ENCODE measurements around the gene PPIF.
A peak's percentile ranks its signal among the peaks of the same experiment; 100 is the strongest.

Gene PPIF

DNA sequence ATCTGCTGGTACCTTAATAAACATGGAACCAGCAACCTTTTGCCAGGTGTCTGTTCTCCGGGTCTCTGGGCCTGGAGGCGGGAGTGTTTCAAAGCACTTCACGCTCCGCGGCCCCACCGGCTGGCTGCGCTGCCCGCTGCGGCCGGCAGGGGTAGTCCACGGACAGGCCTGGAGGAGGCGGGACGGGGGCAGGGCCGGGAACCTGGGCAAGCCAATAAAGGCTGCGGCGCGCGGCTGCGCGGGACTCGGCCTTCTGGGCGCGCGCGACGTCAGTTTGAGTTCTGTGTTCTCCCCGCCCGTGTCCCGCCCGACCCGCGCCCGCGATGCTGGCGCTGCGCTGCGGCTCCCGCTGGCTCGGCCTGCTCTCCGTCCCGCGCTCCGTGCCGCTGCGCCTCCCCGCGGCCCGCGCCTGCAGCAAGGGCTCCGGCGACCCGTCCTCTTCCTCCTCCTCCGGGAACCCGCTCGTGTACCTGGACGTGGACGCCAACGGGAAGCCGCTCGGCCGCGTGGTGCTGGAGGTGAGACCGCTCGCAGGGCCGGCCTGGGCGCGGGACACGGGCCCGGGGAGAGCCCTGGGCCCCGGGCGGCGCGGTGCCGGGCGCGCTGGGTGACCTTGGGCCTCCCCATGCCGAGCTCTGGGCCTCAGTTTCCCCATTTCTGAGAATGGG lies at the start of gene PPIF:
TSS of gene PPIF (plus strand) at position 244 of the 668 bp plus-strand sequence. CDS start at position 324, 80 bp downstream.
- DNase-seq (ENCODE audit: low read depth in 2 of 2), result peak; percentile 86 to 87

DNA sequence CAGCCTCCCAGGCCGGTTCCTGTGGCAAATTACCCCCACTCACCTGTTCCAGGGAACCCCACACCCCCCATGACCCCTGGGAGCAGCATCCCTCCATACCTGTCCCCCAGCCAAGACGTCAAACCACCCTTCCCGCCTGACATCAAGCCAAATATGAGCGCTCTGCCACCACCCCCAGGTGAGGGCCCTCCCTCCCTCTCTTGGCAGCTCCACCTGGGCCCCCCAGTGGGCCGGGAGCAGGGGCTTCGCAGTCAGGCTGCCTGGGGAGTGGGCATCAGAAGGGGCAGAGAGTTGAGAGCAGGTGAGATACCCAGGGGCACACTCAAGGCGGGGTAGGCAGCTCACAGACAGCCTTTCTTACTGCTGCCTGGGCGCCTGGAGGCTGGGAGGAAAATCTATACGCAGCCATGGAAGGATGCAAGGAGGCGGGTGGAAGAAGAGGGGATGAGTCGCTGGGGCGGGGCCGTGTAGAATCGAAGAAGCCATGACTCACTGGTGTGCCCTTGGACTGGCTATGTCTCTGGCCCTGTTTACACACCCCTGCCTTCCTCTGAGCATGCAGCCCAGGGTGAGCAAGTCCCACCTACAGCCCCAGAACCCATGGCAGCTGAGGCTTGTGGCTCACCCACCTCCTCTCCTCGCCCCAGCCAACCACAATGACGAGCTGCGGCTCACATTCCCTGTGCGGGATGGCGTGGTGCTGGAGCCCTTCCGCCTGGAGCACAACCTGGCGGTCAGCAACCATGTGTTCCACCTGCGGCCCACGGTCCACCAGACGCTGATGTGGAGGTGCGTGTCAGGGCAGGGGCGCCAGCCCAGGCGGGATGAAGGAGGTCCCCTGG lies 48.6 kb upstream of the PPIF start:
- DNase-seq (ENCODE audit: low read depth in 2 of 2), result no peak

DNA sequence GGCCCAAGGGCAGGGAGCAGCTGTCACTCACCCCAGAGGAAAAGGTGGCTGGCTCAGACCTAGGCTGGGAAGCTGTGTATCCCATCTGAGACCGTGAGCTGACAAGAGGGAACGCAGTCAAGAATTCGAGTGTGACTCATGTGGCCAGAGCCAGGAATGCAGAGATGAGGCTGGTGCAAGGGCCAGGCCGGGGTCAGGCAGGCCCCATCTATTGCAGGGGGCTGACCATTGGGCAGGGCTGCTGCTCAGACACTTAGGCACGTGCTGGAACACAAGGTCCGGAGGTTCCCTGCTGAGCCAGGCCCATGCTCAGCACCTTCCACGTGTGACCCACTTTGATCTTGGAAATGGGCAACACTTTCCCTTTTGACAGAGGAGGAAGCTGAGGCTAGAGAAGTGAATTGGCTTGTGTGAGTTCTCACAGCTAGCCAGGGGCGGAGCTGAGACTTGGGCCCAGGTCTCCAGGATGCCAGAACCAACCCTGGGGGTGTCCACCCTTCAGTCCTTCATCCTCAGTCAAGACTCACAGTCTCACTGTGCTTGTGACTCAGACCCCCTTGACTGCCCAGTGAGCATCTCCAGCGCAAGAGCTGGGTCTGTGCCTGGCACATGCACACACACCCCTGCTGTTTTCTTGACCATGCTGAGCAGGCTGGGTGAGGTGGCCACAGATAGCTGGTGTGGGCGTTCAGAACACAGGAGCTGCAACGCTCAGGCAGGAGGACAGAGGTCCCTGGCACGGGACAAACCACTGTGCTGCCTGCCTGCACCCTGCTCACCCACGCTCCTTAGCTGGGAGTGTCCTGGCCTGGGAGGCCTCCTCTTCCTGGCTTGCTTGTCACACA lies 47.6 kb upstream of the PPIF start:
- no peak for DNase-seq (ENCODE audit: low read depth in 2 of 2)

DNA sequence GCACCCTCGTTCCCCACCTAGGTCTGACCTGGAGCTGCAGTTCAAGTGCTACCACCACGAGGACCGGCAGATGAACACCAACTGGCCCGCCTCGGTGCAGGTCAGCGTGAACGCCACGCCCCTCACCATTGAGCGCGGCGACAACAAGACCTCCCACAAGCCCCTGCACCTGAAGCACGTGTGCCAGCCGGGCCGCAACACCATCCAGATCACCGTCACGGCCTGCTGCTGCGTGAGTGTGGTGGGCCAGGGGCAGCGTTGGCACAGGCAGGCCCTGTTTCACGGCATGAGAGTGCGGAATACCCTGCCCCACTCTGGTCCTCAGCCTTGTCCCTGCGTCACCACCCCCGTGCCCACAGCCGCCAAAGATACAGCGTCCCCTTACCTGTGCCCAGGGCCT lies 46.6 kb upstream of the PPIF start:
- DNase-seq (ENCODE audit: low read depth in 2 of 2), result no peak

DNA sequence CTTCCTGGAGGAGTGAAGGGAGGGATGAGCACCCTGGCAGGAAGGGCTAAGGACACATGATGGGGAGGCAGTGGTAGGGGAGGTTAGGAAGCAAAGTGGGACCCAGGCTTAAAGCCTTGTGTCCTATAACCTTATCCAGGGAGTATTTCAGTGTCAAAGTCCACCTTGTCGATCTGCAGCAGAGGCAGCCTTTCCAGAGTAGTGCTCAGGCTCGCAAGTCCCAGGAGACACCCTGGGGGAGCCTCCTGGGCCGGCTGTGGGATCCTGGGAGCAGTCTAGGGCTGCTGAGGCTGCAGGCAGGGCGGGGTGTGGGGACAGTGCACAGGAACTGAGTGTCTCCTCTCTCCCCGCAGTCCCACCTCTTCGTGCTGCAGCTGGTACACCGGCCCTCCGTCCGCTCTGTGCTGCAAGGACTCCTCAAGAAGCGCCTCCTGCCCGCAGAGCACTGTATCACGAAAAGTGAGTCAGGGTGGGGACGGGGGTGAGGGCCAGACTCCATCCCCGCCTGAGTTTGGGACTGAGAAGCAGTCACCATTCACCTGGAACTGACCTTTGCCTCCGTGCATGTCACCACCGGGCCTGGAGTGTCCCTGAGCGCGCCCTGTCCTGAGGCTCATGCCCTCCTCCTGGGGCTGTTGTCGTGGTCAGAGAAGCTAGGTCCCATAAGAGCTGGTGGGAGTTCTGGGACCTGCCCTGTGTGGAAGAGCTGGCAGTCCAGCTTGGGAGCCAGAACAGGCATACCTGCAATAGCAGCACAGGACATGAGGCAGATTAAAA lies 45.3 kb upstream of the PPIF start:
- DNase-seq (ENCODE audit: low read depth in 2 of 2), result no peak

DNA sequence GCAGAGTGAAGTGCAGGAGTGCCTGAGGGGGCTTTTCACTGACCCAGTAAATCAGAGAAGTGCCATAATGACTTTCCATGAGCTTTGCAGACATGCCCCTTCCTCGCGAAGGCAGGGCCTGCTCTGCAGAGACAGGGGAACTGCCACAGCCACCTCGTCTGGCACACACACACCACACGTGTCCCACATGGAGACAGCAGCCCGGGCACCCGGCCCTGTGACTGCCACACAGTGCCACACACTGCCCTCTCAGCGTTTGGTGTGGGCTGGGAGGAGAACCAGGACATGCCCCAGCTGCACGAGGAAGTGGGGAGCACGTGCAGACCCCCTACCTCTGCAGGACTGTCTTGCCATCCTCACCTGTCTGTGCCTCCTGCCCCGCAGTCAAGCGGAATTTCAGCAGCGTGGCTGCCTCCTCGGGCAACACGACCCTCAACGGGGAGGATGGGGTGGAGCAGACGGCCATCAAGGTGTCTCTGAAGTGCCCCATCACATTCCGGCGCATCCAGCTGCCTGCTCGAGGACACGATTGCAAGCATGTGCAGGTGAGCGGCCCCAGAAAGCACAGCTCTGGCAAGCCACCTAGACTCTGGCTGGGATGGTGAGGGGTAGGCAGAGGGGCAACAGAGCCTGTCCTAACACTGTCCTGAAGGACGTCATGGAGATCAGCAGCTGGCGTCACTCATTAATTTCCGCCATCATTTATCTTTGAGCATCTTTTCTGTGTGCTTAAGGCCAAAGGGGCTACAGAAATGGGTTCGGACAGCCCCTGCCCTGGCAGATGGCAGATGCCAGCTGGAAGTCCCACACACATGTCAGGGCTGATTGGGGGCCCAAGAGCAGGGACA lies 43.4 kb upstream of the PPIF start:
- no peak for DNase-seq (ENCODE audit: low read depth in 2 of 2)

DNA sequence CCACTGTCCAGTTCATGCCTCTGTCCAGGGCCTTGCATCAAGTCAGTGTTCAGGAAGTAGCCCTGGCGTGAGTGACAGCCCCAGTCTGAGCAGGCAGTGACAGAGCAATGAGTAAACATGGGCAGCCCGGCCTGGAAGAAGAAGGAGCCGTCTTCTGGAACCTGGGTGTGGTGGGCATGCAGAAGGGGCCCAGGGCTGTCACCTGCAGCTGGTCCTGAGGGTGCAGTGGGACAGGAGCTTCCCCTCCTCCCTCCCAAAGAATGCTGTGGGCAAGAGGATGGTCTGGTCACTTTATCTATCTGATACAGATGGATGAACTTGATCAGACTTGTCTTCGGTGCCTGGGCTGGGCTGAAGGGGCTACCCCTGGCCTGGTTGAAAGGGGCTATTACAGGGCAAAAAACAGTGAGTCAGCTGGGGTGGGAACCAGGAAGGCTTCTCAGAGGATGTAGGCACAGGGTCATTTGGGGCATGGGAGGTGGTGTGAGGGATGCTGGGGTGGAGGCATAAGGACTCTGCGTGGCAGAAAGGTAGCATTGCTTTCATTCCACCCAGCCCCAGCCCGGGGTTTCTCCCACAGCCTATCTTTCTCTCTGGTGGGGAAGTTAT lies 42.7 kb upstream of the PPIF start:
- DNase-seq (ENCODE audit: low read depth in 2 of 2), result no peak

DNA sequence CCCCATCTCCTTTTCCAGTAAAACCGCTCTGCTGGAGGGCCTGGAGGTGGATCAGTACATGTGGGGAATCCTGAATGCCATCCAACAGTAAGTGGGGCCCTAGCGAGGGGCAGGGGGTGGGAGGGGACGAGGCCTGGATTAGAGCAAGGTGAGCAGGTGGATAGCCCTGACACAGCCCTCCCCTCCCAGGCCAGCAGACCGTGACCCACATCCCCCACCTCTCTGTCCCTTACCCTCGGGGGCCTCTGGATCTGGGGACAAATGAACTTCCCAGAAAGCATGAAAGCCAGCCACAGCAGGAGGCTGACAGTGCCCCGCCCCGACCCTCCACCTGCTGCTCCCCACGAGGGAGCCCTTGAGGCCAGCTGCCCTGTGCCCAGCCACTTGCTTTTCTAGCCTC lies 41.8 kb upstream of the PPIF start:
- DNase-seq (ENCODE audit: low read depth in 2 of 2), result no peak

DNA sequence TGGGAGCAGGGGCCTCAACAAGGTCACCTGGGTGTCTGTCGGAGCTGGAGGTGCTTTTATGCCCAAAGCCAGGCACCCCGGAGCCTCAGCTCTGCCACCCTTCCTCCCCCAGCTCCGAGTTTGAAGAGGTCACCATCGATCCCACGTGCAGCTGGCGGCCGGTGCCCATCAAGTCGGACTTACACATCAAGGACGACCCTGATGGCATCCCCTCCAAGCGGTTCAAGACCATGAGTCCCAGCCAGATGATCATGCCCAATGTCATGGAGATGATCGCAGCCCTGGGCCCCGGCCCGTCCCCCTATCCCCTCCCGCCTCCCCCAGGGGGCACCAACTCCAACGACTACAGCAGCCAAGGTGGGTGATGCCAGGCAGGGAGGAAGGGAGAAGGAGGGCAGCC lies 41.3 kb upstream of the PPIF start:
- DNase-seq (ENCODE audit: low read depth in 2 of 2), result no peak

DNA sequence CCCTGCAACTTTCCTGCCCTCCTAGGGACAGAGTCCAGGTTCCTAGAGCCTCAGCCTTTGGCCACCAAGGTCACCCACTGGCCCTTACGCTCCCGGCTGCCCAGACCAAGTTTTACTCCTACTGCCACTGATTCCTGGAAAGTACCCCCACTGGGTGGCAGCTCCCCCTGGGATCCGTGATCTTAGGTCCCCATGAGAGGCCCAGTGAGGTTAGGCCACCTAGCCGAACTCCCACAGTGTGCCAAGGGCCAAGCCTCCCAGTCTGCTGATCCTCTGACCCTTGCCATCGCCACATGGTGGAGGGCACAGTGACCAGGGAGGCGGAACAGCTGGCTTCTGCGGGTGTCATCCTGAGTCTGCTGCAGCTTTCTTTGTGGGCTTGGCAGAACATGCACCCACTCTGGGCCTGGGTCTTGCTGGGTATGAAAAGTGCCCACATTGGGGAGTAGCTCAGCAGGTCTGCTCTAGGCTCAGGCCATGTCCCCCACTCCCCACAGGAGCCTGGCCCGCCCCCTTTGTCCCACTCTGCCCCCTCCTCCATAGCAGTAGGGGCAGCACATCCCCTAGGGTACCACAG lies 40.5 kb upstream of the PPIF start:
- DNase-seq (ENCODE audit: low read depth in 2 of 2), result no peak

DNA sequence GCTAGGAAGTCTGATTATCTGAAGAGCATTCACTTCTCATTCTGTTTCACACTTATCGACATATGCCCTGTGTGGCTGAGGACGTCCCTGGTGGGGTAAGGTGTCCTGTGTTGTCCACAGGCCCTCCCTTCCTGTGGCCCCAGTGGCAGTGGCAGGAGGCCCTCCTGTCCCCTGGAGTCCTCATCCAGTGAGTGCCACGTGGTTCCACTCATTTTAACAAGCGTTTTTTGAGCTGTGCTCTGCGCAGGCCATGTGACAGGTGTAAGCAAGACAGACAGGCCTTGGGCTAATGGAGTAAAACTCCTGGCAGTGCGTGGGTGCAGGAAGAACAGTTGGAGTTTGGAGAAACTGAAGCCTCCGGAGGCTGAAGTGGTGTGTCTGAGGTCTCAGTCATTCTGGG lies 39.3 kb upstream of the PPIF start:
- DNase-seq (ENCODE audit: low read depth in 2 of 2), result no peak

DNA sequence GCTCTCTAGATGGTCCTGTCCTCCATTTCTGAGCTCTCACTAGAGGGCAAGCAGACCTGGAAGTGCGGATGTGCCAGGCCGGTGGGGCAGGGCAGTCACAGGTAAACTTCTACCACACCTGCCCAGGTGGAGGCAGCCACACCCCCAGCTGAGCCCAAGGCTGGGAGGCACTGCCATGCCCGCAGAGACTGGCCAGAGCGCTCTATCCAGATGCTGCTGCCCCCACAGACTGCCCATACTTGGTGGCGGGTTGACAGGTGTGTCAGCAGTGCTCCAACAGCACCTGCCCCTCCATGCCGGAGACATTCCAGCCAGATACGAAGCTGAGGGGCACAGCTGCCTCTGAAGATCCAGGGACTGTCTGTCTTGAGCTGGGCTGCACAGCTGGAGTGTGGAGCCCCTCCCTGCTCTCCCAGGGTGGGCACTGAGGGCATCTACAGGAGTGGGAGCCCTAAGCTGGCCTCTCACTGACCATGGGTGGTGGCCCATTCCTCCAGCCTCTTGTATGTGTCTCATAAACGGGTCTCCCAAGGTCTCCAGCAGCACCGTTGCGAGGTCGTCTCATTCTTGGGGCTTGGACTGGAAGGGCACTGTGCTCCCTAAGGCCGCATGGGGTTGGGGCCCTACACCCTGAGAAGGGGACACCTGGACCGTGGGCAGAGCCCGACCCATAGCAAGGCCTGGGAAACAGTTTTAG lies 38.2 kb upstream of the PPIF start:
- no peak for DNase-seq (ENCODE audit: low read depth in 2 of 2)

DNA sequence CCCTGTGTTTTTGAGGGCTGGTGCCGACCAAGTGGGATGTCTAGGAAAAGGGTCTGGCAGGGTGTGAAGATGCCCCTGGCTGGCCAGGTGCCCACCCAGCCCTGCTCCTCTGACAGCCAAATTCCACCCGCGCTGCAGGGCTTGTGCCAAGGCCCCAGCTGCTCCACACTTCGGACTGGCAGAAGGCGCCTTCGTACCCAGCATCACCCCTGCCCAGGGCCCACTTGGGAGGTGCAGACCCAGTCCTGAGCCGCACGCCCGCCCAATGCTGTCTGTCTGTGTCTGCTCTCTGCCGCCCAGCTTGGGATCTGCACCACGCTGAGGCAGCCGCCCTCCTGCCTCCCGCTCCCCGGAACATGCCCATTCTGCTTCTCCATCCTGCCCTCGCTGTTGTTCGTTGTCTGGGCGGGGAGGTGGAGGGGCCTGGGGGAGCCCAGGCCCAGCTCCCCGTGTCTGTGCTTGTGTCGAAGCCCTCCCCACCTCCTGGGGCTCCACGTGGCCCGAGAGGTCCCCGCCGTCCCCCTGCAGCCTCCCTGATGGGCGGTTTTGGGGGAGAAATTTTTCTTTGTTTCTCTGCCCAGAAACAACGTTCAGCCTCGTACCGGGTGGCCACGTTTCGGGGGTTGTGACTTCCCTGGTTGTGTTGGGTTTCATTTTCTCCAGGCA lies 36.9 kb upstream of the PPIF start:
- no peak for DNase-seq (ENCODE audit: low read depth in 2 of 2)

DNA sequence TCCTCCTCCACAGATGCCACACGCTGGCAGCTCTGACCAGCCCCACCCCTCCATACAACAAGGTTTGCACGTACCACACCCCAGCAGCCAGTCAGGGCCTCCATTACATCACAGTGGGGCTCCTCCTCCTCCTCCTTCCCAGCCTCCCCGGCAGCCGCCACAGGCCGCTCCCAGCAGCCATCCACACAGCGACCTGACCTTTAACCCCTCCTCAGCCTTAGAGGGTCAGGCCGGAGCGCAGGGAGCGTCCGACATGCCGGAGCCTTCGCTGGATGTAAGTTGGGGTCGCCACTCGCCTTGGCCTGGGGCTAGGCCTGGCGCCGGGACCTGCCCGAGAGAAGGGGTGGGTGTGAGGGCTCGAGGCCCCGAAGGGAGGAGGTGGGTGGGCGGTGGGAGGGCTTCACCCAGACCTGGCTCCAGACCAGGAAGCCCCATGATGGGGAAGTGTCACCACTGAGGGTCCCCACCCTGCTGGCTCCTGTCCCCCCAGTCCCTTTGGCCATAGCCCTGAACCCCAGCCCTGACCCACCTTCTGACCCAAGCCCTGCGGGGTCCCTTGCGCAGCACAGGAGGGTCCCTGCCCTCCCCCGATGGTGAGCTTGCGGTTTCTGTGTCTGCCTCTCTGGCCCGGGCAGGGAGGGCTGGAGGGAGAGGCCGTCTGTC lies 36.2 kb upstream of the PPIF start:
- no peak for DNase-seq (ENCODE audit: low read depth in 2 of 2)

DNA sequence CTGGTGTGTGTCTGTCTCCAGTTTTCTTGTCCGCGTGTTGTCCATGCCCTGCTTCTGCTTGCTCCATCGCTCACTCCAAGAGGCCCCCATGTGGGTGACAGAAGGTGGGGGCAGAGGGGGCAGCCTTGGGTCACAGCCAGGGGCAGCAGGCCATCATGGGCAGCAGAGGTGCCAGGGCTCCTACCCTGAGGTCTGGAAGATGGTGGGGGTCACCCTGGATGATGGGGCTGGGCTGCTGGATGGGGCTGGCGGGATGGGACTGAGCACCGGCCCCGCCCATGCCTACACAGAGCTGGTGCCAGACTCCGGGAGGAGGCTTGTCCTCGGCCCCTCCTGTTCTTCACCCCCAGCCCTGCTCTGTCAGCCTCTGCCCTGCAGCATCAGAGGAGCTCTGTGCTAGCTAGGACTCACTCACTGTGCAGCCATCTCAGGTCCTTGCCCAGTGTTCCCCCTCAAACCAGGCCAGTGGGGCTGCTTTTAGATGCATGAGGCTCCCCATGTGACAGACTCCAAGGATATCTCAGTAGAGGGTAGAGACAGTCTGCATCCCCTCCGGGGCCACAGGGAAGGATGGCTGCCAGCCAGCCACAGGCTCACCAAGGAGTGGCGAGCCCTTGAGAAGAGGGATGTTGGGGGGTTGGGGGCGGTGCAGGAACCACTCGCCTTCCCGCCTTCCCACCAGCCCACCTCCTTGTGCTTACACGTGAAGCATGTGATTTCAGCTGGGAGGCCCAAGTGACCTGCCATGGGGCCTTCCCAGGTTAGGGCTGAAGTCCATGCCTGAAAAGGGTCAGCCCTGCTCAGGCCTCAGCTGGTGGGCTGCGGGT lies 35.5 kb upstream of the PPIF start:
- no peak for DNase-seq (ENCODE audit: low read depth in 2 of 2)

DNA sequence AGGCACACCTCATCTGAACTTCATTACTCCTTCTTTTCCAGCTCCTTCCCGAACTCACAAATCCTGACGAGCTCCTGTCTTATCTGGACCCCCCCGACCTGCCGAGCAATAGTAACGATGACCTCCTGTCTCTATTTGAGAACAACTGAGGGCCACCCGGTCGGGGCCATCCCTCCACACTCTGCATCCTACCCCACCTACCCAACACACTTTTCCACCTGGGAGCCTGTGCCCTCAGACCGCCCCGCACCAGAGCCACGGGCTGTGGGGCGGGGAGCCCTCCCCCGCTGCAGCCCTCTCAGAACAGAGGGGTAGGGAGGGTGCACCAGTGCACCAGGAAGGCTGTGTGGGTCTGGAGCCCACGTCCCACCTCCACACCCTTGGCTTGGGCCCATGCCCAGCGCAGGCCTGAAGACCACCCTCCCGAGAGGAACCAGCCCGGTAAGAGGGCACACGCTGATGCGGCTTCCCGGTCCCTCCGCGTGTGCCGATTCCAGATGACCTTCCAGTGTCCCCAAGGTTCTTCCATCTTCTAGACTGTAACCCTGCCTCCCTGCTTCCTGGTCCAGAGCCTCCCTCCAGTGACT lies 34.6 kb upstream of the PPIF start:
- no peak for DNase-seq (ENCODE audit: low read depth in 2 of 2)

DNA sequence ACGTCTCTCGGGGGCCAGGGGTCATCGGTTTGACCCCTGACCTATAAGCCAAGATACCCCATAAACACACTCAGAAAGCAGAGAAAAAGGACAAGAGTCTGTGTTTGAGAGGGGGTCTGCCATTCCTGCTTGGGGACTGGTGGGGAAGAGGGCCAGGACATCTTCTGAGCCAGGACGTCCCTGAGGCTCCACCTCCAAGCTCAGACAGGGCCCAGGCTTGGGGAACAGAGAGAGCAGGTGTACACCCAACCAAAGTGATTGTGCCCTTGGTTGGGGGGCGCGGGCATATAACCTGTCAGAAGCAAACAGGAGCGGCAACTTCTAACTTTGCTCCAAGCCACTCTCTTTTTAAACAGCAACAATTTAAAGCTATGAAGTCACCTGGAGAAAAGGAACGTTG lies 33.9 kb upstream of the PPIF start:
- DNase-seq (ENCODE audit: low read depth in 2 of 2), result no peak

Measured in stimulated activated CD8-positive, alpha-beta memory T cell treated with anti-CD3 and anti-CD28 coated beads, Interleukin-7, amount 100 ng/mL, for 1 hour (primary cell).